Natural killer cell (primary cell): ENCODE measurements around the gene SLC2A9. TPM values are rescaled to one million over a fixed set of nuclear protein-coding genes. Genes with fewer than 3 reads are reported as not detected.

Experiments
- ATAC-seq, 3 donors: fragments of 150-1000 bp in 2 of 3; fragments of 200-7000 bp in 1 of 3; cut with Tn5 transposase; 1 replicate in 1 of 3; 2 replicates in 2 of 3; pipeline ENCODE4 v1.10.0; 2021; ENCODE audit warnings: mild to moderate bottlenecking in 2 of 3, moderate library complexity in 2 of 3
- DNase-seq, 2 donors: peaks; one replicate each; pipeline versions ENCODE4 v3.0.0 to v3.0.0-alpha.2; 2013 to 2021; ENCODE audit warnings: mixed read lengths in 1 of 2
- H3K27ac ChIP-seq: one replicate; pipeline ENCODE4 v1.5.1; 2013; ENCODE audit warnings: mild to moderate bottlenecking, low read length
- H3K27me3 ChIP-seq: one replicate; pipeline ENCODE4 v1.6.1; 2013; ENCODE audit warnings: low read length; ENCODE audit not compliant: control insufficient read depth, insufficient read depth
- H3K36me3 ChIP-seq: one replicate; pipeline ENCODE4 v1.6.1; 2013; ENCODE audit warnings: low read length; ENCODE audit not compliant: control insufficient read depth, insufficient read depth
- H3K4me1 ChIP-seq: one replicate; pipeline ENCODE4 v1.6.1; 2013; ENCODE audit warnings: low read length; ENCODE audit not compliant: control insufficient read depth, insufficient read depth
- H3K4me3 ChIP-seq: one replicate; pipeline ENCODE4 v1.5.1; 2013; ENCODE audit warnings: low read length
- H3K9me3 ChIP-seq: one replicate; pipeline ENCODE4 v1.6.1; 2013; ENCODE audit warnings: low read length; ENCODE audit not compliant: control insufficient read depth, insufficient read depth
- H3K27ac Mint-ChIP-seq, 2 donors: one replicate each; pipeline ENCODE4 v1.8.0; 2022; ENCODE audit warnings: mild to moderate bottlenecking in 2 of 2, mixed read lengths in 2 of 2, moderate library complexity in 1 of 2
- H3K27me3 Mint-ChIP-seq, 2 donors: one replicate each; pipeline ENCODE4 v1.8.0; 2022; ENCODE audit warnings: low read depth in 2 of 2, mixed read lengths in 2 of 2
- H3K36me3 Mint-ChIP-seq: one replicate; pipeline ENCODE4 v1.8.0; 2022; ENCODE audit warnings: mixed read lengths
- H3K4me1 Mint-ChIP-seq, 2 donors: one replicate each; pipeline ENCODE4 v1.8.0; 2022; ENCODE audit warnings: mixed read lengths in 2 of 2
- H3K4me3 Mint-ChIP-seq: one replicate; pipeline ENCODE4 v1.8.0; 2022; ENCODE audit warnings: mild to moderate bottlenecking, moderate library complexity, mixed read lengths
- H3K9me3 Mint-ChIP-seq, 2 donors: one replicate each; pipeline ENCODE4 v1.8.0; 2022; ENCODE audit warnings: mixed read lengths in 2 of 2
- CTCF ChIP-seq: fragments of 200-600 bp; IDR thresholded peaks from one replicate; pipeline ENCODE4 v1.8.0; 2022; ENCODE audit warnings: antibody characterized with exemption
- WGBS: methylation state at CpG from one replicate; pipeline ENCODE4 v1.1.7; 2013; ENCODE audit warnings: missing lambda C conversion rate; ENCODE audit not compliant: insufficient coverage; 5-methylcytosine and 5-hydroxymethylcytosine counted together
- intact Hi-C: fragments of 100-400 bp; cut with micrococcal nuclease; formaldehyde crosslinking; loops from one replicate; pipeline ENCODE4 v1.14.2; 2022
- total RNA-seq, 4 donors: library from RNA; stranded (reverse); fragments of 120-200 nt in 1 of 4; gene quantifications; one replicate each; pipeline versions ENCODE4 v1.2.3 to v1.2.4, GENCODE V29; 2013 to 2022

The SLC2A9 gene
- total RNA-seq, 3 donors from 2014 or later (not counting 1 experiment from before 2014, with no cell fraction given) = 1.5 to 5.5 (median 3.9) TPM

- intact Hi-C loops = no loop called here
- H3K9me3 Mint-ChIP-seq = no peaks in the 10 kb centered on the region
- 84% methylated on average over 2 of the region's 4 CpGs for WGBS
- no peak for ATAC-seq
- Histone ChIP-seq H3K27me3 (no peaks in the 10 kb centered on the region), H3K4me1 (no peaks in the 10 kb centered on the region), H3K36me3 (no peaks in the 10 kb centered on the region), H3K27ac (no peak overlapping the region), H3K4me3 (no peak overlapping the region), H3K9me3 (no peaks in the 10 kb centered on the region)
- no peaks in the 10 kb centered on the region for H3K4me1 Mint-ChIP-seq
- no peaks in the 10 kb centered on the region for H3K27me3 Mint-ChIP-seq
- no peak for TF ChIP-seq CTCF
- H3K4me3 Mint-ChIP-seq = no peak overlapping the region
- no peaks in the 10 kb centered on the region for H3K36me3 Mint-ChIP-seq
- no peak overlapping the region for H3K27ac Mint-ChIP-seq
- DNase-seq = no peak
These were observed 88.1 kb downstream of the SLC2A9 start for GRCh38 chr4:9933184-9933583.

- H3K27ac ChIP-seq = no peak overlapping the region
- Mint-ChIP-seq H3K4me1 (no peaks in the 10 kb centered on the region), H3K9me3 (no peaks in the 10 kb centered on the region), H3K27ac (no peak overlapping the region), H3K4me3 (no peak overlapping the region), H3K27me3 (no peaks in the 10 kb centered on the region), H3K36me3 (no peaks in the 10 kb centered on the region)
- ATAC-seq (no peak), DNase-seq (no peak)
- no peaks in the 10 kb centered on the region for H3K4me1 ChIP-seq
- no peaks in the 10 kb centered on the region for H3K9me3 ChIP-seq
- 83% methylated on average over 4 of the region's 4 CpGs for WGBS
- no peak overlapping the region for H3K4me3 ChIP-seq
- TF ChIP-seq CTCF = no peak
- H3K36me3 ChIP-seq = no peaks in the 10 kb centered on the region
- no peaks in the 10 kb centered on the region for H3K27me3 ChIP-seq
- intact Hi-C loops = no loop called here
These were observed 88.5 kb downstream of the SLC2A9 start for GRCh38 chr4:9932771-9933170.

- Histone ChIP-seq H3K27ac (no peak overlapping the region), H3K27me3 (no peaks in the 10 kb centered on the region), H3K4me3 (no peak overlapping the region), H3K4me1 (no peaks in the 10 kb centered on the region), H3K9me3 (no peaks in the 10 kb centered on the region), H3K36me3 (no peaks in the 10 kb centered on the region)
- Mint-ChIP-seq H3K27me3 (no peaks in the 10 kb centered on the region), H3K27ac (no peak overlapping the region), H3K9me3 (no peaks in the 10 kb centered on the region), H3K4me1 (no peaks in the 10 kb centered on the region), H3K36me3 (no peaks in the 10 kb centered on the region), H3K4me3 (no peak overlapping the region)
- ATAC-seq (no peak), DNase-seq (no peak)
- intact Hi-C loops = no loop called here
- TF ChIP-seq CTCF = no peak
- 100% methylated on average over 1 of the region's 1 CpG for WGBS
These were observed 90.2 kb downstream of the SLC2A9 start for GRCh38 chr4:9931146-9931545.

- no peak overlapping the region for H3K27ac ChIP-seq
- Mint-ChIP-seq H3K27me3 (no peaks in the 10 kb centered on the region), H3K4me3 (no peak overlapping the region), H3K36me3 (no peaks in the 10 kb centered on the region), H3K4me1 (no peaks in the 10 kb centered on the region), H3K9me3 (no peaks in the 10 kb centered on the region), H3K27ac (no peak overlapping the region)
- H3K4me1 ChIP-seq = no peaks in the 10 kb centered on the region
- ATAC-seq = no peak
- H3K4me3 ChIP-seq = no peak overlapping the region
- H3K36me3 ChIP-seq = no peaks in the 10 kb centered on the region
- H3K27me3 ChIP-seq = no peaks in the 10 kb centered on the region
- intact Hi-C loops = no loop called here
- no peak for TF ChIP-seq CTCF
- 96% methylated on average over 5 of the region's 5 CpGs for WGBS
- H3K9me3 ChIP-seq = no peaks in the 10 kb centered on the region
- DNase-seq = no peak
These were observed 92.2 kb downstream of the SLC2A9 start for GRCh38 chr4:9929111-9929510.
